Mucosa of rectum (tissue), 2 donors: Measurements from ENCODE around the gene CNOT10.
"Not testable (repeated sequence)": the region's sequence is repeated elsewhere in the genome, so short reads cannot be mapped to it uniquely, and the experiment has no call there.

ENCODE experiments used
- H3K27ac ChIP-seq, 2 donors: one replicate each; pipeline ENCODE4 v1.7.0; 2013; ENCODE audit warnings: inconsistent platforms in 2 of 2, low read depth in 2 of 2, low read length in 2 of 2
- H3K27me3 ChIP-seq, 2 donors: one replicate each; pipeline ENCODE4 v1.7.0; 2013; ENCODE audit warnings: low read length in 2 of 2; ENCODE audit not compliant: control insufficient read depth in 2 of 2, insufficient read depth in 2 of 2
- H3K36me3 ChIP-seq, 2 donors: one replicate each; pipeline ENCODE4 v1.7.0; 2013; ENCODE audit warnings: low read length in 2 of 2; ENCODE audit not compliant: control insufficient read depth in 2 of 2, insufficient read depth in 2 of 2
- H3K4me1 ChIP-seq, 2 donors: one replicate each; pipeline ENCODE4 v1.7.0; 2013; ENCODE audit warnings: low read length in 2 of 2, mild to moderate bottlenecking in 1 of 2; ENCODE audit not compliant: control insufficient read depth in 2 of 2, insufficient read depth in 2 of 2
- H3K4me3 ChIP-seq, 2 donors: one replicate each; pipeline ENCODE4 v1.7.0; 2013; ENCODE audit warnings: low read length in 2 of 2
- H3K9ac ChIP-seq, 2 donors: one replicate each; pipeline ENCODE4 v1.7.0; 2013; ENCODE audit warnings: low read length in 2 of 2, low read depth in 1 of 2, mild to moderate bottlenecking in 1 of 2
- H3K9me3 ChIP-seq, 2 donors: one replicate each; pipeline ENCODE4 v1.7.0; 2013; ENCODE audit warnings: low read length in 2 of 2; ENCODE audit not compliant: control insufficient read depth in 2 of 2
- donor health status: healthy.
- donor health status: Normal muscosa, but diverticular disease.

Gene CNOT10

GRCh38 chr3:32660634-32661033 lies 24.4 kb upstream of the CNOT10 start:
- Histone ChIP-seq H3K27me3 (peaks cover 0 to 5% of the 10 kb centered on the region in 2 donors), H3K9me3 (no peaks in the 10 kb centered on the region), H3K4me1 (no peaks in the 10 kb centered on the region), H3K4me3 (no peak overlapping the region), H3K36me3 (no peaks in the 10 kb centered on the region), H3K9ac (no peak overlapping the region), H3K27ac (no peak overlapping the region)

GRCh38 chr3:32662647-32663046 lies 22.3 kb upstream of the CNOT10 start:
- Histone ChIP-seq H3K27ac (no peak overlapping the region), H3K9me3 (no peaks in the 10 kb centered on the region), H3K4me1 (no peaks in the 10 kb centered on the region), H3K4me3 (no peak overlapping the region), H3K36me3 (no peaks in the 10 kb centered on the region), H3K9ac (no peak overlapping the region), H3K27me3 (peaks cover 0 to 3% of the 10 kb centered on the region in 2 donors)

GRCh38 chr3:32664630-32665075 lies 20.3 kb upstream of the CNOT10 start:
- H3K4me1 ChIP-seq, H3K9ac ChIP-seq, H3K9me3 ChIP-seq, H3K27me3 ChIP-seq, H3K4me3 ChIP-seq, H3K27ac ChIP-seq, H3K36me3 ChIP-seq: not testable (repeated sequence)

- H3K9ac ChIP-seq: no peak overlapping the region
- no peaks in the 10 kb centered on the region for H3K27me3 ChIP-seq
- no peaks in the 10 kb centered on the region for H3K9me3 ChIP-seq
- H3K27ac ChIP-seq: no peak overlapping the region
- no peaks in the 10 kb centered on the region for H3K36me3 ChIP-seq
- H3K4me3 ChIP-seq: no peak overlapping the region
- no peaks in the 10 kb centered on the region for H3K4me1 ChIP-seq
Observed at GRCh38 chr3:32667072-32667582, 17.9 kb upstream of the CNOT10 start.

- not testable (repeated sequence) for H3K36me3 ChIP-seq, H3K4me1 ChIP-seq, H3K9me3 ChIP-seq, H3K9ac ChIP-seq, H3K27ac ChIP-seq, H3K4me3 ChIP-seq, H3K27me3 ChIP-seq
Observed at GRCh38 chr3:32669226-32669625, 15.8 kb upstream of the CNOT10 start.

GRCh38 chr3:32673730-32674129 lies 11.3 kb upstream of the CNOT10 start:
- H3K4me1 ChIP-seq, H3K9ac ChIP-seq, H3K27ac ChIP-seq, H3K36me3 ChIP-seq, H3K27me3 ChIP-seq, H3K4me3 ChIP-seq, H3K9me3 ChIP-seq: not testable (repeated sequence)

GRCh38 chr3:32675164-32675563 lies 9.8 kb upstream of the CNOT10 start:
- Histone ChIP-seq H3K9me3 (no peaks in the 10 kb centered on the region), H3K4me3 (no peak overlapping the region), H3K27ac (no peak overlapping the region), H3K27me3 (no peaks in the 10 kb centered on the region), H3K9ac (no peak overlapping the region), H3K36me3 (no peaks in the 10 kb centered on the region), H3K4me1 (no peaks in the 10 kb centered on the region)

GRCh38 chr3:32675650-32676049 lies 9.3 kb upstream of the CNOT10 start:
- no peaks in the 10 kb centered on the region for H3K27me3 ChIP-seq
- H3K4me3 ChIP-seq: no peak overlapping the region

GRCh38 chr3:32681811-32682210 lies 3.2 kb upstream of the CNOT10 start:
- H3K27ac ChIP-seq: no peak overlapping the region
- no peaks in the 10 kb centered on the region for H3K9me3 ChIP-seq
- no peak overlapping the region for H3K9ac ChIP-seq
- no peaks in the 10 kb centered on the region for H3K36me3 ChIP-seq
- H3K27me3 ChIP-seq: no peaks in the 10 kb centered on the region
- peaks cover 3 to 6% of the 10 kb centered on the region in 2 donors for H3K4me1 ChIP-seq
- no peak overlapping the region for H3K4me3 ChIP-seq

More at GRCh38 chr3:32675650-32676049, 9.3 kb upstream of the CNOT10 start:
- Histone ChIP-seq H3K9me3 (no peaks in the 10 kb centered on the region), H3K27ac (no peak overlapping the region), H3K9ac (no peak overlapping the region), H3K36me3 (no peaks in the 10 kb centered on the region), H3K4me1 (no peaks in the 10 kb centered on the region)

GRCh38 chr3:32684029-32684799 lies 774 bp upstream of the CNOT10 start:
- Histone ChIP-seq H3K4me1 (peaks cover 3 to 6% of the 10 kb centered on the region in 2 donors), H3K27me3 (no peaks in the 10 kb centered on the region), H3K9ac (peak overlapping the region; percentile 75 to 79), H3K9me3 (no peaks in the 10 kb centered on the region), H3K4me3 (peak overlapping the region; percentile 94 to 95), H3K36me3 (peaks cover 0 to 4% of the 10 kb centered on the region in 2 donors), H3K27ac (peak overlapping the region; percentile 82 to 84)
